Right cardiac atrium (tissue), 5 donors: ENCODE data around the gene PLEKHO2. TPM values are rescaled to one million over a fixed set of nuclear protein-coding genes. Genes with fewer than 3 reads are reported as not detected.

Source experiments
- ATAC-seq, 2 donors: fragments of 200-7000 bp; cut with Tn5 transposase; one replicate each; pipeline versions ENCODE4 v1.8.0 to v1.9.1; 2020; ENCODE audit warnings: moderate library complexity in 2 of 2, mild to moderate bottlenecking in 1 of 2
- DNase-seq, 3 donors: peaks; one replicate each; pipeline ENCODE4 v3.0.0-alpha.2; 2020
- H3K27ac ChIP-seq: one replicate; pipeline ENCODE4 v1.5.1; 2013; ENCODE audit warnings: mild to moderate bottlenecking, low read length, control low read depth, moderate library complexity
- H3K27me3 ChIP-seq: one replicate; pipeline ENCODE4 v1.6.1; 2013; ENCODE audit not compliant: control insufficient read depth, insufficient read depth
- H3K4me1 ChIP-seq: one replicate; pipeline ENCODE4 v1.6.1; 2013; ENCODE audit warnings: low read length; ENCODE audit not compliant: control insufficient read depth, insufficient read depth
- H3K4me3 ChIP-seq: one replicate; pipeline ENCODE4 v1.5.1; 2013; ENCODE audit warnings: low read length, control low read depth
- H3K9me3 ChIP-seq: one replicate; pipeline ENCODE4 v1.6.1; 2013; ENCODE audit warnings: low read length; ENCODE audit not compliant: control insufficient read depth
- WGBS: extraction: QIAGEN DNeasy Blood & Tissue Kit; methylation state at CpG from one replicate; pipeline ENCODE4 v1.1.7; 2013; 5-methylcytosine and 5-hydroxymethylcytosine counted together
- intact Hi-C, 4 donors: fragments of 100-400 bp; cut with DNase I; formaldehyde crosslinking; loops; one replicate each; pipeline versions ENCODE4 v1.11.0 to v1.14.0; 2022 to 2023
- polyA plus RNA-seq: library from polyadenylated mRNA; stranded (reverse); fragments of 200-250 nt; gene quantifications from one replicate; pipeline ENCODE4 v1.2.3, GENCODE V29; 2013
- total RNA-seq, 4 donors: library from RNA; stranded (reverse); fragmentation: NEBNext Ultra II Directional; extraction: Animal tissue kit (Norgen Biotek cat#: 25700); gene quantifications; one replicate each; pipeline ENCODE4 v1.2.1, GENCODE V29; 2021
- donor health status: healthy with polysubstance abuse.
- donor health status: DM: no; HTN: yes; CAD: no.
- donor health status: DM: no; HTN: no; CAD: no.
- donor health status: DM: no; HTN: yes; CAD: no; lungs with severe emphysema.
- donor health status: DM: yes; HTN: yes; CAD: no.

Gene PLEKHO2
- total and polyA plus RNA-seq, 5 donors = 11.6 to 22.3 (median 12.6) TPM

GRCh38 chr15:64892847-64893403 lies 51.2 kb downstream of the PLEKHO2 start:
- intact Hi-C loops = loop anchor here in 2 of 4 donors (10.0 kb wide), 1 partner anchor 48 kb away; the partner anchor contains the start of gene PLEKHO2 (in 2 of the 2)
- peaks cover 17% of the 10 kb centered on the region for H3K4me1 ChIP-seq

DNA sequence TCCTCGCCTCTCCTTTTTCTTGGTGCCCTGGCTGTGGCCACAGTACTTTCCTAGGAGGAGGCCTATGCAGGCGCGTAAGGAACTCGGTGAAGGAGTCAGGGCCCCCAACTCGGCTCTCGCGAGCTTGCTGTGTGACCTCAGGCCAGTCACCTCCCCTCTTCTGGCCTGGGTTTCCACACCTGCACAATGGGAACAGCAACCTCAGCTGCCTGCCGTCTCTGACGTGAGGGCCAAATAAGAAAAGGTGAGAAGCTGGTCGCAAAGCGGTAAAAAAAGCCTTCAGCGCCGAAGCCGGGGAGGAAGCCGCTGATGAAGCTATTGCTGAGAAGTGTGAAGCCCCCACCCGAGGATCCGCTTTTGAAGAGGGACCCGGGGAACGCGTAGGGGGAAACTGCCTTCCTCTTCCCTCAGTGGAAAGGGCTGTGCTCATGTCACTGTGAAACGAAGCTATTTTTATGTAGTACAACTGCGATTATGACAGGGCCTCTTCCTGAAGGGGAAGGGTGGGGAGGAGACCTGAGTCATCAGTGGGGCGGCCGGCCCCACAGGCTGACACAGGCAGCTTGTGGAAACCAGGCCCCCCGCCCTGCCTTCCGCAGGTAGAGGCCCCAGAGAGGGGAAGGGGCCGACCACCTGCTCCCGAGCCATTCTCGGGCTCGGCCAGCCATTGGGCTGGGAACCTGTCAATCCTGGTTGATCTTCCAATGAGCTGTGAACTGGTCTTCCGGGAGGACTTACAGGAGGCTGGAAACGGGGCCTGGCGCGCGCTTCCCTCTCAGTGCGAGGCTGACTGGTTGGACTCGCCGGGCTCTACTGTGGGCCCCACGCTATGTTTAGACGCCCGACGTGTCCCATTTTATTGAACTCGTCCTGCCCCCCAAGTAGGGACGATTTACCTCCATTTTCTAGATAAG lies 52.0 kb downstream of the PLEKHO2 start:
- Histone ChIP-seq H3K9me3 (no peaks in the 10 kb centered on the region), H3K27ac (peak overlapping the region; percentile 89), H3K27me3 (no peaks in the 10 kb centered on the region), H3K4me1 (peaks cover 19% of the 10 kb centered on the region), H3K4me3 (peak overlapping the region; percentile 17)
- intact Hi-C loops = loop anchor here in 2 of 4 donors (10.0 kb wide), 1 partner anchor 49 kb away; the partner anchor contains the start of gene PLEKHO2 (in 2 of the 2)
- WGBS = 23% methylated on average over 44 of the region's 44 CpGs
- DNase-seq = peak; percentile 95 to 98 (median 97)
- peak; percentile 84 to 86 for ATAC-seq

More at GRCh38 chr15:64892847-64893403, 51.2 kb downstream of the PLEKHO2 start:
- Histone ChIP-seq H3K4me3 (no peak overlapping the region), H3K27me3 (no peaks in the 10 kb centered on the region), H3K9me3 (no peaks in the 10 kb centered on the region), H3K27ac (peak overlapping the region; percentile 89)
- ATAC-seq (no peak), DNase-seq (no peak)
- WGBS = 91% methylated on average over 8 of the region's 8 CpGs

DNA sequence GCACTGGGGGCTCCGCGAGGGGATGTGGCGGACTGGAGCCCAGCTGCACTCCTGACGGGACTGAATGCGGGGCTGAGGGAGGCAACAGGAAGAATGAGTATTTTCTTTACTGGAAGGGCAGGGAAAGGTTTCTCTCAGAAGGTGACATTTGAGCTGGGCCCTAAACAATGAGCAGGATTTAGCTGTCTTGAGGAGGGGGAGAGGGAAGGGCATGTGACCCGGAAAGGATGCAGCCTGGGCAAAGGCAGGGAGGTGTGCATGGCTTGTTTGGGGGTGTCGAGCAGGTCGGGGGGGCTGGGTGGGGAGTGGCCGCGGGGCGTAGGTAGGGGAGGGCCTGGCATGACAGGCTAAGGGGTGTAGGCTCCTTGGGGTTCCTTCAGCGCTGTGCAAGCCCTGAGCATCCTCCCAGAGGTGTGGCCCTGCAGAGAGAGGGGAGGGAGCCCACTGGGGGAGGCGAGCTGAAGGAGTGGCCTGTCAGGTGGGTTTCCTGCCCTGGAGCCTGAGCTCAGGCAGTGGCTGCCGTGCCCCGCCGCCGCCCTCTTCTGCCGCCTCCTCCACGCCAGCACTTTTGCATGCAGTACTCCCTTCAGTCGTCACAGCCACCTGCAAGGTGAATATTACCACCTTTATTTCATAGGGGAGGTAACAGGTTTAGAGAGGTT lies 52.8 kb downstream of the PLEKHO2 start:
- 38% methylated on average over 20 of the region's 20 CpGs for WGBS
- peak overlapping the region; percentile 89 for H3K27ac ChIP-seq
- intact Hi-C loops = loop anchor here (5.0 to 10.0 kb wide), 2 partner anchors 50 to 52 kb away; partner anchors contain the start of gene PLEKHO2 (in 4 of the 4)
- DNase-seq (peak in 2 of 3 donors; percentile 73 to 80), ATAC-seq (peak; percentile 9 to 12)
- no peaks in the 10 kb centered on the region for H3K27me3 ChIP-seq
- peaks cover 19% of the 10 kb centered on the region for H3K4me1 ChIP-seq
- peak overlapping the region; percentile 17 for H3K4me3 ChIP-seq
- H3K9me3 ChIP-seq = no peaks in the 10 kb centered on the region

DNA sequence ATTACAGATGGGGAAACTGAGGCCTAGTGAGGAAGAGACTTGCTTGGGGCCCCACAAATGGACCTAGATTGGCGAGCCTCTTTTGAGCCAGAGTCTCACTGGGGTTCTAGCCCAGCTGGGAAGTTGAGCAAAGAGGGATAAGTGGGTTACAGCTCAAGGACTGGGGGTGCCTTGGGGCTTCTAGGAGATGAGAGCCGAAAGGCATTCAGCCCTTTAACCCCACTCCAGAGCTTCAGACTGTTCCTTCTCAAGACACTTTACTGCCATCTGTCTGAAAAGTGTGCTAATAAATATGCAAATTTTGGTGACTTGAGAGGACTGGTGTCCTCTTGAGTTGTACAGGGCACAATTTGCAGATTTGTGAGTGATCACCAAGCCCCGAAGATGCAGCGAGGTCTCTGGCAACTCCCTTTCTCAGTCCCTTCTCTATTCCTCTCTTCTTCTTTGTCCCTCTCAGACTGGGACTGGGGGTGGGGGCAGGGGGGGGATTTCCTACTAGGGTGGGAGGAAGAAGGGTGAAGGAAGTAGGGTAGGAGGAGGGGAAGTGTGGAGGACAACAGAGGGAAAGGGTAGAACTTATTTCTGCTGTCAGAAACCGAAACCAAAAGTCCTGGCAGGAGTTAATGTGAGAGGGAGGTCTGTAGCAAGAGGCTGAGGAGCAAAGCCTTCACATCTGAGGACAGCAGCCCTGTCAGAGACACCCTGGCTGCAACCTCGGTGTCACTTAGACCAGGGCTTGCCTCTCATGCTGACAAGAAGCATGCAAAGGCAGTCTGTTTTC lies 53.8 kb downstream of the PLEKHO2 start:
- intact Hi-C loops = loop anchor here (5.0 to 10.0 kb wide), 2 partner anchors 51 to 53 kb away; partner anchors contain the start of gene PLEKHO2 (in 4 of the 4)

GRCh38 chr15:64896371-64897069 lies 54.8 kb downstream of the PLEKHO2 start:
- Histone ChIP-seq H3K27me3 (no peaks in the 10 kb centered on the region), H3K4me3 (no peak overlapping the region), H3K4me1 (peaks cover 19% of the 10 kb centered on the region), H3K9me3 (no peaks in the 10 kb centered on the region), H3K27ac (peak overlapping the region; percentile 95)
- intact Hi-C loops = loop anchor here (5.0 to 10.0 kb wide), 2 partner anchors 52 to 54 kb away; partner anchors contain the start of gene PLEKHO2 (in 4 of the 4)
- WGBS = 77% methylated on average over 6 of the region's 6 CpGs
- ATAC-seq (no peak), DNase-seq (peak in 2 of 3 donors; percentile 48 to 61)

More for the DNA sequence above, 53.8 kb downstream of the PLEKHO2 start:
- Histone ChIP-seq H3K27ac (peak overlapping the region; percentile 89), H3K4me1 (peaks cover 19% of the 10 kb centered on the region), H3K9me3 (no peaks in the 10 kb centered on the region), H3K27me3 (no peaks in the 10 kb centered on the region), H3K4me3 (no peak overlapping the region)
- ATAC-seq = peak; percentile 1 to 15
- peak in 2 of 3 donors; percentile 65 for DNase-seq
- WGBS = 29% methylated on average over 6 of the region's 6 CpGs

GRCh38 chr15:64897345-64897985 lies 55.8 kb downstream of the PLEKHO2 start:
- peak; percentile 88 for DNase-seq
- Histone ChIP-seq H3K9me3 (no peaks in the 10 kb centered on the region), H3K4me3 (no peak overlapping the region), H3K4me1 (peaks cover 19% of the 10 kb centered on the region), H3K27me3 (no peaks in the 10 kb centered on the region), H3K27ac (peak overlapping the region; percentile 95)
- 11% methylated on average over 6 of the region's 6 CpGs for WGBS
- peak; percentile 67 to 77 for ATAC-seq
- intact Hi-C loops = loop anchor here (5.0 to 10.0 kb wide), 2 partner anchors 53 to 55 kb away; partner anchors contain the start of gene PLEKHO2 (in 4 of the 4)

DNA sequence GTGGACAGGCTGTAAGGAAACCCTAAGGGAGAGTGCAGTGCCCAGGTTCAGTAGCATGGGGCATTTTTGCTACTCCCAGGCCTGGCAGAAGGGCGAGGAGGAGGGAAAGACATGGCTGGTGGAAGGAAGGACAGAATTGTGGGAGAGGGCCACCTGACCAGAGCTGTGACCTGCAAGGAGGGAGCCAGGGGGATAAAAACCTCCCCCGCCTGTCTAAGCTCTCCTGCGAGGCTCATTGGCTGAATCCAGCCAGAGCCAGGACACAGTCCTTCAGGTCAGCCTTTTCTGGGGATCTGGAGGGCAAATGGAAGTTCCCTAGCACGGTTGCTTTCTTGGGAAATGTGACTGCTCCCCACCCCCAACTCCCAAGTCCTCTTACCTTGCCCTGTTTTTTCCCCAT lies 56.7 kb downstream of the PLEKHO2 start:
- Histone ChIP-seq H3K4me3 (no peak overlapping the region), H3K9me3 (no peaks in the 10 kb centered on the region), H3K27ac (peak overlapping the region; percentile 95), H3K4me1 (peaks cover 19% of the 10 kb centered on the region), H3K27me3 (no peaks in the 10 kb centered on the region)
- ATAC-seq = no peak
- intact Hi-C loops = loop anchor here (5.0 to 10.0 kb wide), 2 partner anchors 54 to 56 kb away; partner anchors contain the start of gene PLEKHO2 (in 4 of the 4)
- 87% methylated on average over 4 of the region's 4 CpGs for WGBS
- DNase-seq = no peak

- Histone ChIP-seq H3K27ac (no peak overlapping the region), H3K4me1 (peaks cover 14% of the 10 kb centered on the region), H3K4me3 (no peak overlapping the region), H3K9me3 (no peaks in the 10 kb centered on the region), H3K27me3 (no peaks in the 10 kb centered on the region)
- DNase-seq (no peak), ATAC-seq (no peak)
- WGBS = 99% methylated on average over 5 of the region's 5 CpGs
- intact Hi-C loops = loop anchor here in 2 of 4 donors (10.0 kb wide), 1 partner anchor 166 kb away; no protein-coding TSS in a partner anchor
Measured at GRCh38 chr15:64901141-64901540, 59.4 kb downstream of the PLEKHO2 start.

- intact Hi-C loops = loop anchor here in 2 of 4 donors (10.0 kb wide), 1 partner anchor 167 kb away; no protein-coding TSS in a partner anchor
- H3K27ac ChIP-seq = no peak overlapping the region
- H3K9me3 ChIP-seq = no peaks in the 10 kb centered on the region
- ATAC-seq (no peak), DNase-seq (no peak)
- no peak overlapping the region for H3K4me3 ChIP-seq
- peaks cover 12% of the 10 kb centered on the region for H3K4me1 ChIP-seq
- WGBS = 96% methylated on average over 2 of the region's 2 CpGs
- no peaks in the 10 kb centered on the region for H3K27me3 ChIP-seq
Measured at GRCh38 chr15:64901914-64902313, 60.2 kb downstream of the PLEKHO2 start.
